Calu3 (cell line): ENCODE measurements around the gene HACD1. TPM values are rescaled to one million over a fixed set of nuclear protein-coding genes. Genes with fewer than 3 reads are reported as not detected.

ENCODE experiments used
- BruUV-seq: library from RNA; stranded (reverse); fragments of 400-500 nt; replicated peaks from 2 replicates; lab custom pipeline; 2021; lab: Mats Ljungman, UMichigan
- CTCF ChIA-PET: fragments of 300-600 bp; sonication (Branson Sonifier 250); formaldehyde crosslinking; loops from one replicate; lab custom pipeline; 2022; ENCODE audit warnings: antibody characterized with exemption; lab: Charles Lee
- DNase-seq: peaks from one replicate; pipeline ENCODE4 v3.0.0; 2022
- H3K27ac Mint-ChIP-seq: one replicate; pipeline ENCODE4 v1.8.0; 2022; ENCODE audit warnings: mixed read lengths; ENCODE audit not compliant: unreplicated experiment
- H3K27me3 Mint-ChIP-seq: one replicate; pipeline ENCODE4 v1.8.0; 2022; ENCODE audit warnings: mixed read lengths; ENCODE audit not compliant: unreplicated experiment
- H3K36me3 Mint-ChIP-seq: one replicate; pipeline ENCODE4 v1.8.0; 2022; ENCODE audit warnings: mild to moderate bottlenecking, moderate library complexity, mixed read lengths; ENCODE audit not compliant: insufficient read depth, unreplicated experiment
- H3K4me1 Mint-ChIP-seq: one replicate; pipeline ENCODE4 v1.8.0; 2022; ENCODE audit warnings: mild to moderate bottlenecking, low read depth, mixed read lengths; ENCODE audit not compliant: unreplicated experiment
- H3K4me3 Mint-ChIP-seq: one replicate; pipeline ENCODE4 v1.8.0; 2022; ENCODE audit warnings: mild to moderate bottlenecking, low read depth, moderate library complexity, mixed read lengths; ENCODE audit not compliant: unreplicated experiment
- H3K9me3 Mint-ChIP-seq: one replicate; pipeline ENCODE4 v1.8.0; 2022; ENCODE audit warnings: low read depth, mixed read lengths; ENCODE audit not compliant: unreplicated experiment
- CTCF ChIP-seq: fragments of 200-600 bp; IDR thresholded peaks from one replicate; pipeline ENCODE4 v1.8.0; 2022; ENCODE audit warnings: antibody characterized with exemption; ENCODE audit not compliant: unreplicated experiment
- intact Hi-C: fragments of 100-400 bp; cut with micrococcal nuclease; formaldehyde crosslinking; loops from one replicate; pipeline ENCODE4 v1.10.0; 2022; ENCODE audit not compliant: unreplicated experiment
- total RNA-seq: library from RNA; stranded (reverse); gene quantifications from 2 replicates; pipeline ENCODE4 v1.2.3, GENCODE V29; 2022

Gene HACD1
- total RNA-seq, 1 experiment from 2014 or later: 17.3 TPM

DNA sequence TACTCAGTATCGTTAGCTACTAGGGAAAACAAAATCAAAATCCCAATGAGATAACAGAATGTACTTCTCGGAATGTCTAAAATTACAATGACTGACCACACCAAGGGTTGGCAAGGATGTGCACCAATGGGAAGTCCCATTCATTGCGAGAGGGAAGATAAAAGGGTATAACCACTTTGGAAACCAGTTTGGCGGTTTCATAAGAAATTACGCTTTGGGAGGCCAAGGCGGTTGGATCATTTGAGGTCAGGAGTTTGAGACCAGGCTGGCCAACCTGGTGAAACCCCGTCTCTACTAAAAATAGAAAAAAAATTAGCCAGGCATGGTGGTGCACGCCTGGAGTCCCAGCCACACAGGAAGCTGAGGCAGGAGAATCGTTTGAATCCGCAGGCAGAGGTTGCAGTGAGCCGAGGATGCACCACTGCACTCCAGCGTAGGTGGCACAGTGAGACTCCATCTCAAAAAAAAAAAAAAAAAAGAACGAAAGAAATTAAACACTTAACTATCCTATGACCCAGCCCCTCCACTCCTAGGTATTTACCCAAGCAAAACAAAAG lies 7.6 kb downstream of the HACD1 start:
- intact Hi-C loops: loop anchor here (5.0 kb wide), 1 partner anchor 608 kb away; no protein-coding TSS in a partner anchor
- no peak for DNase-seq
- Mint-ChIP-seq H3K27me3 (no peaks in the 10 kb centered on the region), H3K9me3 (no peaks in the 10 kb centered on the region), H3K36me3 (no peaks in the 10 kb centered on the region), H3K4me1 (no peaks in the 10 kb centered on the region), H3K27ac (no peak overlapping the region), H3K4me3 (no peak overlapping the region)
- no peak for TF ChIP-seq CTCF
- no TSS peak for BruUV-seq
- CTCF ChIA-PET: interaction anchor here (0.7 kb wide), 1 partner anchor 12 kb away, joined by 4 read pairs; no protein-coding TSS in a partner anchor

- H3K27me3 Mint-ChIP-seq: no peaks in the 10 kb centered on the region
- no peaks in the 10 kb centered on the region for H3K36me3 Mint-ChIP-seq
- H3K4me1 Mint-ChIP-seq: no peaks in the 10 kb centered on the region
- DNase-seq: peak; percentile 14
- CTCF ChIA-PET: no interaction called here
- no peaks in the 10 kb centered on the region for H3K9me3 Mint-ChIP-seq
- intact Hi-C loops: loop anchor here (1.0 to 5.0 kb wide), 4 partner anchors 135 to 610 kb away; no protein-coding TSS in a partner anchor
- TF ChIP-seq CTCF: peak; percentile 37
- no peak overlapping the region for H3K27ac Mint-ChIP-seq
- H3K4me3 Mint-ChIP-seq: no peak overlapping the region
- no TSS peak for BruUV-seq
Observed at GRCh38 chr10:17607603-17608332, 9.4 kb downstream of the HACD1 start.

GRCh38 chr10:17607060-17607459 lies 10.1 kb downstream of the HACD1 start:
- no peaks in the 10 kb centered on the region for H3K36me3 Mint-ChIP-seq

More at GRCh38 chr10:17607060-17607459, 10.1 kb downstream of the HACD1 start:
- intact Hi-C loops: loop anchor here (1.0 to 5.0 kb wide), 4 partner anchors 136 to 610 kb away; no protein-coding TSS in a partner anchor
- Mint-ChIP-seq H3K9me3 (no peaks in the 10 kb centered on the region), H3K4me3 (no peak overlapping the region), H3K27me3 (no peaks in the 10 kb centered on the region), H3K4me1 (no peaks in the 10 kb centered on the region), H3K27ac (no peak overlapping the region)
- DNase-seq: no peak
- no peak for TF ChIP-seq CTCF
- BruUV-seq: no TSS peak
- CTCF ChIA-PET: no interaction called here
